CD4-positive, alpha-beta T cell treated with Interleukin-6 at 100 ng/mL for 8 hours (primary cell): Measurements from ENCODE around the gene H6PD.
"Not testable (repeated sequence)": the region's sequence is repeated elsewhere in the genome, so short reads cannot be mapped to it uniquely, and the experiment has no call there.

ENCODE experiments used
- DNase-seq: peaks from one replicate; pipeline ENCODE4 v3.0.0-alpha.2; 2020; ENCODE audit warnings: mixed read lengths, low spot score

H6PD gene

GRCh38 chr1:9298282-9298681 lies 63.7 kb downstream of the H6PD start:
- DNase-seq = no peak

- DNase-seq = not testable (repeated sequence)
Measured at GRCh38 chr1:9299571-9300541, 65.3 kb downstream of the H6PD start.

GRCh38 chr1:9300573-9300972 lies 66.0 kb downstream of the H6PD start:
- no peak for DNase-seq

GRCh38 chr1:9302745-9303524 lies 68.4 kb downstream of the H6PD start:
- DNase-seq = no peak

GRCh38 chr1:9303916-9304315 lies 69.3 kb downstream of the H6PD start:
- no peak for DNase-seq

- DNase-seq = no peak
Measured at GRCh38 chr1:9305216-9305615, 70.6 kb downstream of the H6PD start.

- no peak for DNase-seq
Measured at GRCh38 chr1:9306006-9306405, 71.4 kb downstream of the H6PD start.

GRCh38 chr1:9307303-9307702 lies 72.7 kb downstream of the H6PD start:
- no peak for DNase-seq

GRCh38 chr1:9308236-9308785 lies 73.7 kb downstream of the H6PD start:
- no peak for DNase-seq

- no peak for DNase-seq
Measured at GRCh38 chr1:9309080-9309479, 74.5 kb downstream of the H6PD start.

- DNase-seq = no peak
Measured at GRCh38 chr1:9309991-9310390, 75.4 kb downstream of the H6PD start.

GRCh38 chr1:9311029-9311428 lies 76.5 kb downstream of the H6PD start:
- no peak for DNase-seq

GRCh38 chr1:9311479-9311878 lies 76.9 kb downstream of the H6PD start:
- DNase-seq = no peak

GRCh38 chr1:9312168-9312720 lies 77.7 kb downstream of the H6PD start:
- DNase-seq = no peak

- no peak for DNase-seq
Measured at GRCh38 chr1:9313576-9313975, 79.0 kb downstream of the H6PD start.

GRCh38 chr1:9314111-9314510 lies 79.5 kb downstream of the H6PD start:
- no peak for DNase-seq

- DNase-seq = no peak
Measured at GRCh38 chr1:9314711-9315379, 80.3 kb downstream of the H6PD start.

- no peak for DNase-seq
Measured at GRCh38 chr1:9315411-9316079, 81.0 kb downstream of the H6PD start.

- no peak for DNase-seq
Measured at GRCh38 chr1:9316080-9316444, 81.5 kb downstream of the H6PD start.

- no peak for DNase-seq
Measured at GRCh38 chr1:9316512-9316911, 81.9 kb downstream of the H6PD start.

GRCh38 chr1:9317072-9317471 lies 82.5 kb downstream of the H6PD start:
- no peak for DNase-seq
